Retinal pigment epithelial cell (primary cell): ENCODE data around the gene RAET1G.
"Not testable (repeated sequence)": the region's sequence is repeated elsewhere in the genome, so short reads cannot be mapped to it uniquely, and the experiment has no call there.

Source experiments
- DNase-seq: peaks from one replicate; pipeline ENCODE4 v3.0.0-alpha.2; 2010; ENCODE audit warnings: low read depth
- H3K4me3 ChIP-seq: 2 replicates; pipeline ENCODE4 v1.5.1; 2011; ENCODE audit warnings: mild to moderate bottlenecking, low read length, control low read depth, moderate library complexity
- TF ChIP-seq, protein P1 (sequence below): conservative IDR thresholded peaks from 2 replicates; pipeline ENCODE4 v1.5.1; 2011; ENCODE audit warnings: low read depth, low read length, control low read depth, inconsistent platforms

The RAET1G gene

DNA sequence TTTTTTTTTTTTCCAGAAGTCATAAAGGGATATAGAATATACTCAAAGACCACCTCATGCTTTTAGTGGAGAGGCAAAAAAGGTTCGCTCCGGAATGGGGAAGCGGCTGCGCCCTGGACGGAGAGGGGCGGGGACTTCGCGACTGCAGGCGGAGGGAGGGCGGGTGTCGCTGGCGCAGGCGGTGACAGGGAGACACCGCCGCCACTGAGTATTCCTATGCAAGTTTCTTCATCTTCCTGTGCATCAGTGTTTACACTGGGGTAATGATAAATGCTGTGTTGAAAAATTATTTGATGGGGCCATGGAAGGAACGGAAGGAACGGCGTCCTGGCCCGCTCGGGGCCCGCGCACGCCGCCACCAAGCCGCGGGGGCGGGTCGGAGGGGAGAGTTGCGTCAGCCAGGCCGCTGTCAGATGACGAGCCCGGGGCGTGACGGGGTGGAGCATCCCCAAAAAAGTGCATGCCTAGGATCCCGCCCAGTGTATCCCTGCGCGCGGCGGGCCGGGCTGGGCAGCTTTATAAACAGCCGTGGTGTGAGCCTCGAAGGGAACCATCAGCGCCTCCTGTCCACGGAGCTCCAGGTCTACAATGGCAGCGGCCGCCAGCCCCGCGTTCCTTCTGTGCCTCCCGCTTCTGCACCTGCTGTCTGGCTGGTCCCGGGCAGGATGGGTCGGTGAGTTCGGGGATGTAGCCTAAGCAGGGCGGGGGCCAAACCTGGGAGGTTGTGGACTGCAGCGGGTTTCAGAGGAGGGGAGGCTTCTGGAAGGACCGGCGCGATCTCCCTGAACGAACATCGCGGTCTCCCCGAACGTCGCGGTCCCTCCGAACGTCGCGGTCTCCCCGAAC, 40.8 kb upstream of the RAET1G start, which contains the start of gene ULBP1:
TSS of gene ULBP1 (plus strand) at position 482 of the 846 bp plus-strand sequence. CDS start at position 589, 107 bp downstream.
- TF ChIP-seq, protein P1, sequence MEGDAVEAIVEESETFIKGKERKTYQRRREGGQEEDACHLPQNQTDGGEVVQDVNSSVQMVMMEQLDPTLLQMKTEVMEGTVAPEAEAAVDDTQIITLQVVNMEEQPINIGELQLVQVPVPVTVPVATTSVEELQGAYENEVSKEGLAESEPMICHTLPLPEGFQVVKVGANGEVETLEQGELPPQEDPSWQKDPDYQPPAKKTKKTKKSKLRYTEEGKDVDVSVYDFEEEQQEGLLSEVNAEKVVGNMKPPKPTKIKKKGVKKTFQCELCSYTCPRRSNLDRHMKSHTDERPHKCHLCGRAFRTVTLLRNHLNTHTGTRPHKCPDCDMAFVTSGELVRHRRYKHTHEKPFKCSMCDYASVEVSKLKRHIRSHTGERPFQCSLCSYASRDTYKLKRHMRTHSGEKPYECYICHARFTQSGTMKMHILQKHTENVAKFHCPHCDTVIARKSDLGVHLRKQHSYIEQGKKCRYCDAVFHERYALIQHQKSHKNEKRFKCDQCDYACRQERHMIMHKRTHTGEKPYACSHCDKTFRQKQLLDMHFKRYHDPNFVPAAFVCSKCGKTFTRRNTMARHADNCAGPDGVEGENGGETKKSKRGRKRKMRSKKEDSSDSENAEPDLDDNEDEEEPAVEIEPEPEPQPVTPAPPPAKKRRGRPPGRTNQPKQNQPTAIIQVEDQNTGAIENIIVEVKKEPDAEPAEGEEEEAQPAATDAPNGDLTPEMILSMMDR, result peak; percentile 11
- peak within 1 kb of the TSS; percentile 49 for H3K4me3 ChIP-seq
- DNase-seq, result no peak

DNA sequence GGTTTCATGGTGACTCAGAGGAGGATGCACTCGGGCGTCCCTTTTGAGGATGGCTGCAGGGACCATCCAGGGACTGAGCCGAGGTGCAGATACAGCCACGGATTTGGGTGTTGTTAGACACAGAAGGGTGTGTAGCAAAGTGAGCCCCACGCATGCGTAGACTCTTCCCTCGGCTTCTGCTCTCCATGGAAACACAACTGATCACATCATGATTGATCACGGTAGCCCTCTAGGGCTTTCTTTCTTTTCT, 40.2 kb upstream of the RAET1G start:
- peak overlapping the region; percentile 49 for H3K4me3 ChIP-seq
- TF ChIP-seq, protein P1, result no peak
- no peak for DNase-seq

DNA sequence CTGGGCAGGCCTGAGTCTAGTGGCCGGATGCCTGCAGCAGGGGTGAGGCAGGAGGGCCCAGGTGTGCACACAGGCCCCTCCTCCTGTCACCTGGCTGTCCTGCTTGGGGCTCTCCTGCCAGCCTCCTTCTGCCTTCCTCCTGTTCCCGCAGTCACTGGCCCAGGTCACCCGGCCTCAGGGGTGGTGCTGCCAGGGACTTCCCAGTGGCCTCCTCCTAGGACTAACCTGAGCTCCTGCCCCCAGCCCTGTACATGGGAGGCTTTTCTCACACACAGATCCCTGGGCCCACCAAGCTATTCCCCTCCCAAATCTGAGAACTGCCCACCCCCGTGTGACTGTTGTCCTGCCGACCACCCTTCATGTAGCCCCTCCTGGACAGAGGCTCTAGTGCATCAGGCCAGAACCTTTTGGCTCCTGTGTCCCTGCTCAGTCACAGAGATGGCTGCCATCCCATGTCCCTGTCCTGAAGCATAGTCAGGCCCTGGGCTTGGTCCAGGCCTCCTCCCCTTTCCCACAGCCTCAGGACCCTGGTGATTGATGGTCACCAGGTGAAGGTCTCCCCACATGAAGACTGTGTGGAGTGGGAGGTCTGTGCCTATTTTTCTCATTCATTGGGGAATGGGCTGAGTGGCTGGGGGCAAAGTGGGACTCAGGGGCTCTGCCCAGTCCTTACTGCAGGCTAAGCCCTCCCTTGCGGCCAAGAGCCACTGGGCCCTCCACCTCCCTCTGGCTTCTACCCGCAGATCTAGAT, 39.7 kb upstream of the RAET1G start:
- H3K4me3 ChIP-seq, result no peak overlapping the region
- no peak for DNase-seq
- TF ChIP-seq, protein P1, result no peak

DNA sequence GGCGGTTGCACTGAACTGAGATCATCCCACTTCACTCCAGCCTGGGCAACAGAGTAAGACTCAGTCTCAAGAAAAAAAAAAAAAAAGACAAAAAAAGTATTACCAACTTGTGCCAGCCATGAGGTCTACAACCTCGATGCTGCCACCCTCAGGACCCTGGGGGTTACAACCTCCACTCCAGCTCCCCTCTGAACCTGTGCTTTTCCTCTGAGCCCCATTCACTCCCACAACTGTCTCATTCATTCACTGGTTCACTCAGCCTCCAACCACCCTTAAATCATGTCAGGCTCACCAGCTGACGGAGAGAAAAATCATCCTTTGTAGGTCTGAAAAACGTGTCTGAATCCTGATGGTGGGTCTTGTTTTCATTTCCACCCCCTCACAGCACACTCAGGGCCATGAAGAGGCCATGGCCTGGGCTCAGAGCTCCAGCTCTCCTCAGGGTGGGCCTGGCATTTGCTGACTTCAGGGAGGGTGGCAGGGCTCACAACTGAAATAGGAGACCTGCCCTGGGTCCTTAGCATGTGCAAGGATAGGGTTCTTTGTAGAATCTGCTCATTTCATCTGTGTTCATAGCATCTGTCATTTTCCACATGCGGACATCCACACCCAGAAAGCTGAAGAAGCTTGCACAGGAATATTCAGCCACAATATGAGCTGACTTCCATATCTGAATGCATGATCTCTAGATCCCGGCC, 39.0 kb upstream of the RAET1G start:
- H3K4me3 ChIP-seq, result no peak overlapping the region
- DNase-seq, result no peak
- TF ChIP-seq, protein P1, result peak; percentile 48

DNA sequence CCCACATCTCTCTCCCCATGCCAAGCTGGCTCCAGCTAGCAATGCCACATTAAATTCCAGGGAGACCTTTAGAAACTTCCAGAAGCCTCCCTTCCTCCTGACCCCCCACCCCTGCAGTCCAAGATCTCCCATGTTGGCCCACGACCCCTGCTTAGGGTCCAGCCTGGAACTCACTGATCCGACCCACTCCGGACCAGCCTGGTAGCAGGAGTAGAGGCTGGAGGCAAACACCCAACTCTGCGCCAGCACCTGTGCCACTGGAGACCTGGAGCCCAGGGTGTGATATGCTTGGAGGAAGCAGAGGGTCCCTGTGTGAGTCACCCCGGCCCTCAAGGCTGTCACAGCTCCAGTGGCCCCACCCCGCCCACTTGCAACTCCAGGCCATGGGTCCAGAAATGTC, 37.6 kb upstream of the RAET1G start:
- DNase-seq, result no peak
- TF ChIP-seq, protein P1, result no peak
- no peak overlapping the region for H3K4me3 ChIP-seq

DNA sequence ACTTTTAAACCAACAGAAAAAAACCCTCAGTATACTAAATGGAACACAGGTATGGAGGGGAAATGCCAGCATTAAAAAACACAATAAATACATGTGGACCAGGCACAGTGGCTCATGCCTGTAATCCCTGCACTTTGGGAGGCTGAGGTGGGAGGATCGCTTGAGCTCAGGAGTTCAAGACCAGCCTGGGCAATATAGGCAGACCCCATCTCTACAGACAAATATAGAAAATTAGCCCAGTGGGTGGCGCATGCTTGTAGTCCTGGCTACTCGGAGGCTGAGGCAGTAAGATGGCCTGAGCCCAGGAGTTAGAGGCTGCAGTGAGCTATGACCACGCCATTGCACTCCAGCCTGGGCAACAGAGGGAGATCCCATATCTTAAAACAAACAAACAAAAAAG, 36.9 kb upstream of the RAET1G start:
- DNase-seq, H3K4me3 ChIP-seq: not testable (repeated sequence)

DNA sequence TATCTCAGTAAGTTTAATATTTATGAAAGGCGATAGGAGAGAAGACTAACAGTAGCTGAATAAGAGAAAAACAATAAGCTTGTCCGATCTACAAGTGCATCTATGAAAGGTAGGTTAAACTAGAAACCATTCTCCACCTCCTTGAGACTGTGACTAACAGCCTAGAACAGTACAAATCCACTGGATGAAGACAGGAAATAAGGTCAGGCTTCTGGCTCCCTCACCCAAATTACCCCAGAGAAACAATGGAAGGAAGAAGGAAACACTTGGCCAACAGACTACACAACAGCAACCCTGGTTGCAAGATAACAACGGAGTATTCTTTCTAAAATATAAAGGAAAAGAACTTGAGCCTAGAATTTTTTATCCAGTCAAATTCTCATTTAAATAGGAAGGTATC, 35.2 kb upstream of the RAET1G start:
- not testable (repeated sequence) for H3K4me3 ChIP-seq, DNase-seq

DNA sequence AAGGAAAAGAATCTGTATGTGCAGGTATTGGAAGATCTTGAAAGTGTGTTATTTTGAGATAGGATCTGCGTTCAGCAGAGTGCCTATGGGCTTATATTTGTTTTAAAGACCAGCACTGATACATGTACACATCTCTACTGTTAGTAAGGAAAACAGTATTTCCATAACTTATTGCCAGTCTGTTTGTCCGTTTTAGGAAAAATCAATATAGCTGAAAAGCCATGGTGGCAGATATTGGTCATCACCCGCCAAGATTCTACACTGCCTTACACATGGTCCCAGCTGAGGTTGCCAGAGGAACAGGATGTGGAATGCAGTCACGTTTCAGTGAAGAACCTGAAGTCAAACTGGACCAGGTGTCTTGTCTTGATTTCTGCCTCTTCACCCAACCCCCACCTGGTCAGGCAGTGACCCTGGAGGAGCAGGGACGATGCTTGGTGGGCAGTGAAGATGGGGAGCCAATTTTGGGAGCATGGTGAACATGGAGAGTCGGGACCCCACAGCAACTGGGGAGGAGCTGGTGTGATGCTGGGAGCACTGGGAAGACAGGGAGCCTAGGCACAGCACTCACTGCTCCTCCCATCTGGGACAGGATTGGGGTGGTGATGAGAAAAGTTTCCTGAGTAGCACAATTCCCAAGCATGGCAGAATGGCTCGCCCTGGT, 32.9 kb upstream of the RAET1G start:
- H3K4me3 ChIP-seq, DNase-seq: not testable (repeated sequence)

DNA sequence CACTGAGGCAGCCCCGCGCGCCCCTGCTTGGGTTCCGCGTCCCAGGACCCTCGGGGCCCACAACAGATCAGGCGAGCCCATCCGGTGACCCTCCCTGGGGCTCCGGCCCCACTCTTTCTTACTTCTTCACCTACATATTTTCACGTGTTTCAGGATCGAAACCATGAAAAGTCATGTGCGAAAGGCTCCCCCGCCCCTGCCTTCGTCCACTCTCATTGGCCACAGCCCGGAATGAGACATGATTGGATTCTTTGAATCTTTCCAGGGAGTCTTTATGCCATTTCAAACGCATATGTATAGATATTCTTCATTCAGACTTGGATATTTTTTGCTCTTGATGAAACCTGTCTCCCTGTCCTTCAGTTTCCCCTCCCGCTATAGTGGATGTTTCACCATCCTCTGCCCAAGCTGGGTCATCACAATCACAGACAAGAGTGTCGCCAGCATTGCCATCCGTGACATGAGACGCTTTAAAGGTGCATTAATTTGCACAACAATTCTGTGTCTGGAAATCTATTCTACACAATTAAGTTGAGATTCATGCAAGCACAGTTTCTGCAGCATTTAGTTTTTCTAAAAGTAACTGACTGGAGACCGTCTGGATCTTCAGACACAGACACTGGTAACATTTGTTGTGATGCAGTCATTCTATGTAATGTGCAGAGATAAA, 32.2 kb upstream of the RAET1G start:
- DNase-seq, H3K4me3 ChIP-seq: not testable (repeated sequence)

DNA sequence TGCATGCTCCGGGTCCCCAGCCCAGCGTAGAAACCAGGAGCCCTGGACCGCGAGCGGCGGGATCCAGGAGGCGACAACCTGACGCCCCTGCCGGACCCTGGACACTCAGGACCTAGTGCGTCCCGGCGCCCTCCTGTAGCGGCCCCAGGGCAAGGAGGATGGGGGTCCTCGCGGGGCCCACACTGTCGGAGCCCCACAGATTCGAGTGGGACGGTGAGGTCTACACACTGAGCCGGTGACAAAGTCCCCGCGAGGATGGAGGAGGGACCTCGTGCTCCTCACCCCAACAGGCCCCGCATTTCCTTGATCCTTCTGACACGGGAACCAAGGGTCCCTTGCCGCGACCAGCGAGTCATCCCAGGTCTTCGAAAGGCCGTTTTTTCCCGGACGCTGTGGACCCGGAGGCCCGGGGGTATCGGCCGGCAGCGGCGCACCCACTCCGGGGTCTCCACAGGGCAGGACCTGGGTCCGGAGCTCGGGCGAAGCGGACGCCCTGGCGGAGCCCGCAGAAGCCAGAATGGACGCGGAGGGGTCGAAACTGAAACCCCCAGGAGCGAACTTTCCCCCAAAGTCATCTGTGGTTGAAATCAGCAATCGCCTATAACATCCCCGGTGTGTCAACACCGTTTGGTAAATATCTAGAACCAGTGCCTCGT, 31.5 kb upstream of the RAET1G start:
- not testable (repeated sequence) for H3K4me3 ChIP-seq, DNase-seq

DNA sequence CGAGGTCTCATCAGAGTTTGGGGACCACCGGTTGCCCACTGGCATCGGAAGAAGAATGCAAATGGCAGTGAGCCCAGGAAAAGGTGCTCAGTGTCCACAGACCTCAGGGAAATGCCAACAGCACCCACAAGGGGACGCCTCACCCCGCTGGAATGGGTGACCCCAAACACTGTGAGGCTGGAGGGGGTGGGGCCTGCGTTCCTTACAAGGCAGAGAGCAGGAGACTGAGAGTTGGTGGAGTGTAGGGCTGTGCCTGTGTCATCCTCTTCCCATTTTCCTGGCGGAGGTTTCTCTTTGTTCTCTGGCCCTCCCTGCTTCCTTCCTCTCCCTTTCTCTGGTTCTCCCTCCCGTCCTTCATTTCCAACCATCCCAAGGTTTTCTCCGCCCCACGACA, 31.0 kb upstream of the RAET1G start:
- H3K4me3 ChIP-seq, DNase-seq: not testable (repeated sequence)
